Fibroblast of skin of back (primary cell): ENCODE results near the gene CERS6.

Experiments
- DNase-seq: peaks from one replicate; pipeline ENCODE4 v3.0.0-alpha.2; 2013

CERS6 gene

DNA sequence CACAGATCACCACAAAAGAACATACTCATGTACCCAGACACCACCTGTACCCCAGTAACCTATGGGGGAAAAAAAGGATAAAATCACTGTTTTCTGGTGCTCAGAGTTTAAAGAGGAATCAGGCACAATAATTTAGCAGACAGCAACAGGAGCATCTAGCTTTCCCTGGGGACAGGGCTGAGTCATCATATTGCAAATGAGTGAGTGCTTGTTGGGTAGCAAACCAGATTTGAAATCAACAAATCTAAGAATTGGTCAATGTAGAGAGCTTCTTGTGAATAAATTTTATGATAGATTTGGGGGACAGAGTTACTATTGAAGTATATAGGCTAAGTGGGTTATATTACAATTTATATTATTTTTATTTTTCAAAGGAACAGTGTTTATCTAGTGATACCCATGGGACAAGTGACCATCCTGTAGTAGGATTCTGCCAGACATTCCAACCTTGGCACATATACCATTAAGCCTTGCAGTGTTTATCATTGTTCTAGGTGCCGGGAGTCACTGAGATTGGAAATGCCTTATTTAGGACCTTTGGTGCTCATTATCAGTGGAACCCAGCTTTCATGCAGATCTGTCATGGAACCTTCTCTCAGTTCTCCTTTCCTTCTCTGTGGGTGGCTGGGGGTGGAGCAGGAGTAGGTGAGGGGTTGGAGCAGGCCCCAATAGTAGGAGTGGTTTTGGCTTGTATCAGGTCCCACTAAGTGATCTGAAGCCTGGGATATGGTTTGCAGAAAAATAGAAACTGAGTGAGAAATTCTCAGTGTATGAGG is 117.2 kb downstream of the CERS6 start:
- DNase-seq, result peak; percentile 69

DNA sequence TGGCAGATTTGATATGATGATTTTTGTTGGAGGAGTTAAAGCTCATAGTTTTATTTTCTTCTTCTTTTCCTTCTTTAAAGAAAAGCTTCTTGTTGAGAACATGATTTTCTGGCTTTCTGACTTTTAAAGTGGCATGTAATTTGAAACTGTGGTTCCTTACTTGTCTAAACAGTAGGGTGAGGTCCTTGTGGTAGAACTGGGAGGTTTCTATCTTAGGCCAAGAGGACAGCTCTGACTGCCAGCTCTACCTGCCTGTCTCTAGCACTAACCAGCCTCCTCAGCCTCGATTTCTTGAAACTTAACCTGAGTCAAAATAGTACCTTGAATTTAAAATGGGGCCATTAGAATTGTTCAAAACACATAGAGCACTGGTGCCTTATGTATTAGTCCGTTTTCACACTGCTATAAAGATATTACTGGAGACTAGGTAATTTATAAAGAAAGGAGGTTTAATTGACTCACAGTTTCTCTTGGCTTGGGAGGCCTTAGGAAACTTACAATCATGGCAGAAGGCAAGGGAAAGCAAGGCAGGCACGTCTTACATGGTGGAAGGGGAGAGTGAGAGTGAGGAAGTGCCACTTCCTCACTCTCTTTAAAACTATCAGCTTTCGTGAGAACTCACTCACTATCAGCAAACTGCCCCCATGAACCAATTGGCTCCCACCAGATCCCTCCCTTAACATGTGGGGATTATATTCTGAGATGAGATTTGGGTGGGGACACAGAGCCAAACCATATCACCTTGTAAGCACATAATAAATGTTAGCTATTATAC is 119.0 kb downstream of the CERS6 start:
- no peak for DNase-seq

DNA sequence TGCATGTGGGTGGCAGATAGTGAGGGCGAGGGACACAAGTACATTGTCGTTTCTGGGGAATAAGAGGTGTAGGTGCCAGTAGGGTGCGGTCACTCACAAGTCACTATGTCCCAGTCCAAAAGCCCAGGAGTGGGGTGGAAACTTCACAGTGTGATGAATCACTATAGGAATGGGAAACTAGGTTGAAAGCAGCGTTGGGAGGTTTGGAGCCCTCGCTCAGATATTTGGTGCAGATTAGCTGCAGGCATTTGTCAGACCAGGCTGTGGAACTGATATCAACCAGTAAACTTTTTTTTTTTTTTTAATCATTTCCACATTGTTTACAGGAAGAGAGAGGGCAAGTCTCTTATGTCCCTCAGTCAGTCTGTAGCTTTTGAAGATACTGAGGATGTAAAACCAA is 121.8 kb downstream of the CERS6 start:
- DNase-seq, result no peak

DNA sequence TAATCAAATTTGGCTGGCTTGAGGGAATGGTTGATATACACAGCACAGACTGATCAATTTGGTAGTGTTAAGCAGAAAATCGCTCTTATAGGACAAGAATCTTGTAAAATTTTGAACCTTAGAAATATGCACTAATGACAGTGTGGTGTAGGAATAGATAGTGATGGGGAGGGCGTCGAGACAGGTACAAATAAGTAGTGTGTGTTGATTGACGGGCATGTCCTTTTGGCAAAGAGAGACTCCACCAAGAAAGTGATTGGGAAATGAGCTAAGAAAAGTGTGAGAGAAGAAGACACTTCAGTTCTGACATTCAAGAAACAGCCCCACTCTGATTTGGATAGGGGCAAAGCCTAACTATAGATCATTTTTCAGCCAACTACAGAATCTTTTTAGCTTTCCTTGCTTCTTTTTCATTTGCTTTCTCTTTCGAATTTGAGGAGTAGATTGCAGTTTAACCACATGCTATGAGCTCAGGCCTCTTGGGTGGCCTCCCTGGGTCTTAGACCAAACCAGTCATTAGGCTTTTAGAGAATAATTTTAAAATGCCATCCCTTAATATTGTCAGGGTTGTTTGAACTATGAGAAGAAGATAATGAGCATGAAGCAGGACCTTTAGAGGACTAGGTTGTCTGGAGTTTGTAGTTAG is 127.1 kb downstream of the CERS6 start:
- peak; percentile 20 for DNase-seq

DNA sequence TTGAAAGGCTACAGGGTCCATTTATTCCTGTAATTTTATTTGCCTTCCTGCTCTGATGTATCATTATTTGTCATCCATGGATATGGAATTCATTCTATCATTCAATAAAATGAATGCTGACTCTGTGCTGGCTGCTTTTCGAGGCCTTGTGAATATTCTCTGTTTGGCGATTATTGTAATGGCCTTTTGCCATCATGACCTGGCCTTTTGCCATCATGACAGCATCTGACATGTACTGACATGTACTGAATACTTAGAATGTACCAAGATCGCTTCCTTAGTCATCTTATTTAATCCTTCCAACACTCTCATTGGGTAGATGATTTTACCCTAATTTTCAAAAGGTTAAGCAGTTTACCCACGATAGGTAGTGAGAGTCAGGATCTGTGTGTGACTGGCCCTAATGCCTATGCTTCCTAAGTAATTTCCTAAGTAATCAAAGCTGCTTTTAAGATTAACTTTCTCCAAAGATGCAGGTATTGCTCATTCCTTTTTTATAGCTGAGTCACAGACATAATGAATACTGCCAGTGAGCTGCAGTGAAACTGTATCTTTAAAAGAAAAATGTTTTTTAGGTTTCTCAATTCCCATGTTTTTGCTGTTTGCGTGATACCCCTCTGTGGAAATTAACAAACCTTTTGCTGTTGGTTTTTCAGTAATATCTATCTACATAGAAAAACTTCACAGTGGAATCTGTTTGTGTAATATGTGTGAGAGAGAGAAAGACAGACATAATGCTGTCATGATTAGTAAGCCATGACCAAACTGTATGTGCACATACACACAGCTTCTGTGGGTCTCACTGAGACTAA is 127.8 kb downstream of the CERS6 start:
- peak; percentile 35 for DNase-seq

DNA sequence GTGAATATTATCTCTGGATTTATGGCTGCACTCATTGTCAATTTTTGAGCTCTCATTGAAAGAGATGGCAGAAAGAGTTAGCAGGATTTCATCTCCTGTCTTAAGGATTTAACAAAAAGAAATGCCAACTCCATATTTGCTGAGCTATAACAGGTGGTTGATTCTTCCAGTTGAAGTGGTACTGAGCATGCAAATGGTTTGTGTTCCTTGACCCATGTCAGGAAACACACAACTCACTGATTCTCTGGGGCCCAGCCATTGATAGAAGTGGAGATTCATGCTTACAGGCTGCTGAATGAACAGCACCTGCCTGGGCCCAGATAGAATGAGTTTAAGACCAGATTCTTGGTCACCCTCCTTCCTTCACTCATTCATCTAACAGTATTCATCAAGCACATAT is 128.8 kb downstream of the CERS6 start:
- DNase-seq, result no peak

DNA sequence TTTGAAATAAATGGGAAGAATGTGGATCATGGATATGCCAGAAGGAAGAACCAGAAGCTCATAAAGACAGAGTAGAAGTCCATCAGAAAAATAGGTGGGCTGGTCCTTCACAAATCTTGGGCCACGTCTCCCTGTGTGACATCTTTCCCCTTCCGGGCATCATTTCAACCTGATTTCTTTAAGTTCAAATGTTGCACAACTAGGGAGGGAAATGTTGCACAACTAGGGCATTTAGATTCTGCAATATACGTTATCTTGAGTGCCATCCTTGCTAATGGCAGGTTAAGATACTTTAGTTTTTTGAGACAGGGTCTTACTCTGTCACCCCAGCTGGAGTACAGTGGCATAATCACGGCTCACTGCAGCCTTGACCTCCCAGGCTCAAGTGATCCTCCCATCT is 129.6 kb downstream of the CERS6 start:
- no peak for DNase-seq

DNA sequence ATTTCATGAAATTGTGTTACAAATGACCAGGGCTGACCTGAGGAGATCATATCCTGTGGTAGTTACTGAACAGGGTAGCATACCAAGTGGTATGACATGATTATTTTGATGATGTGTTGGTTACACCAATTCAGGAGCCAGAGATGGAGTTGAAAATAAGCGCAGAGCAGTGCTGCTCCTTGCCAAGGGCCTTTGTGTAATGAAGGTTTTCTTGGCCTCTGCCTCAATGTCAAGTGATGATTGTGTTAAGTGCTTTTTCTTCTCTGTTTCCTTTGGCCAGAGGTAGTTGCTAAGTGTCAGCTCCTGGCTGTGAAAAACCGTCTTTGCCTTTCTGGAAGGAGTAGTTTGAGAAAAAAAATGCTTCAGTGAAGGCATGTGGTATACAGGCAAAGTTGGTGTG is 131.2 kb downstream of the CERS6 start:
- no peak for DNase-seq

DNA sequence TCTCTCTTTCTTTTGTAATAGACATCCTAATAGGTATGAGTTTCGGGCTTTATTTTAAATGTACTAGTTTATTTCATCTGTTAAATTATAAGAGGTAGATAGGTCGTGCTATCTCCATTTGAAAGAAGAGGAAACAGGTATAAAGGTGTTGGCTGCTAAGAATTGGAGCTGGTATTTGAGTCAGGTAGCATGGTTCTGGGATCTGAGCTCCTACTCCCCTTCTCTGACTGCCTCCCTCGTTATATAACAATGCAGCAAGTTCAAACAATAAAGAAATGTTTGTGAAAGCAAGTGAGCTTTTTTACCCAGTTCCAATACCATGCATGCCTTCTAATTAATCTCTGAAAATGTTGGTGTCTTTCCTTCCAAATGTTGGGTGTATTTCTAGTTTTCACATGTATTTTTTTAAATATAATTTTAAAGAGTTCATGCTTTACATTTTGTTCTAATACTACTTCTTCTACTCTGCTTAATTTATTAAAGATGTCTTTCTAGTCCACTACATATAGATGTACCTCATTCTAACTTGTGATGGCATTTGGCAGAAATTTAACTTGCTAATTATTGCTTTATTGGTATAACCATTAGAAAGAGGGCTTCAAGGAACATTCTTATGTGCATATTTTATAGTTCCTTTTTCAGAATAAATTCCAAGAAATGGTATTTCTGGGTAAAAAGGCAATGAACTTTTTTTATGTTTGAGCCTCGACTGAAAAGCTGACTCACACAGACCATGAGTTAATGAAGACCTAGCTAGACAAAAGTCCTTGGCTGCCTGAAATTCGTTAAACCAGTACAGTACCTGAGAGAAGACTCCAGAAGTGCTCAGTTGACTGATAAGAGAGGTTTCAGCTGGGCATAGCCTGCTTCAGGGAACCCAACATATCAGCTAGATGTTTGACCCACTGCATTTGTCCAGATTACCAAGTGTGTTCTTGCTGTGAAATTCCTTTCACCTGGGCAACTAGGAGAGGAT is 133.5 kb downstream of the CERS6 start:
- no peak for DNase-seq

DNA sequence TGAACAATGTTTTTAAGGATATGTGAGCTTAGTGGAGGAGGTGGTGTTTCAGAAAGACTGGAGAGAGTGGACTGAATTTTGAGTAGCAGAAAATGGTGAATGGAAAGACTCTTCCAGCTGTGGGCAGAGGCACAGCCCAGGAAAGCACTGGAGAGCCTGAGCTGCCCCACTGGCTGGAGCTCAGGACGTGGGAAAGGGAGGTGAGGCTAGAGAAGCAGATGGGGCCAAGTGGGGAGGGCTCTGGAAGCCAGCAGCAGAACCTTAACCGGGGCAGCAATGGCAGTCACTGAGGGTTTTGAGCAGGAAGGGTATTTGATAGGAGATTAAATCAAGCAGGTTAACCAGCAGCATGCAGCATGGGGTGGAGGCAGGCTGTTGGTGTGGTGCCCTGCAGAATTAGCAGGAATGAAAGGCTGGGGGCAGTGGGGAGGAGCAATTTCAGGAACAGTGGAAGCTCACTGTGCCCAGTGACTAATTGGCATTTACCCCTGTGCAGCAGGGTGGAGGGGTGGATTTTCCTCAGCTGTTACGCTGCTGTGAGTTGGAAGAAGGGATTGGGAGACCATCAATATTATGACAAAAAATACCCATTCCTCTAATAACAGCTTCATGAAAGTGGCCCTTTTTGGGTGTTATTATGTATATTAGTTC is 136.2 kb downstream of the CERS6 start:
- no peak for DNase-seq

DNA sequence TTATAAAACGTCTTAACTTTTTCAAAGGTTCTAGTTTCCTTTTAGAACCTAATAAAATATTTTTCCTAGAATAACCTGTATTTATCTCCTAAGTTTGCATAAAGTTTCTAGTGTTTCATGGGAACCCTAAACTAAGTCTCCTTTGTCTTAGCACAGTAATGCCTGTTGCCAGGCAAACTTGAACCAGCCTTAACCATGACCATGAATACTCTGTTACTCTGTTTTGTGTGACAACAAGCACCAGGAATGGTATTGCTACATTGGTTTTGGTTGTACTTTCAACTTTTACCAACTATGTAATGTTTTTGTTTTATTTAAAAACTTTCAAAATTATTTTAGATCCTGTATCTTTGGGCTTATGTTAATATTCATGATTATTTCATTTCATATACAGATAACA is 137.6 kb downstream of the CERS6 start:
- DNase-seq, result no peak

DNA sequence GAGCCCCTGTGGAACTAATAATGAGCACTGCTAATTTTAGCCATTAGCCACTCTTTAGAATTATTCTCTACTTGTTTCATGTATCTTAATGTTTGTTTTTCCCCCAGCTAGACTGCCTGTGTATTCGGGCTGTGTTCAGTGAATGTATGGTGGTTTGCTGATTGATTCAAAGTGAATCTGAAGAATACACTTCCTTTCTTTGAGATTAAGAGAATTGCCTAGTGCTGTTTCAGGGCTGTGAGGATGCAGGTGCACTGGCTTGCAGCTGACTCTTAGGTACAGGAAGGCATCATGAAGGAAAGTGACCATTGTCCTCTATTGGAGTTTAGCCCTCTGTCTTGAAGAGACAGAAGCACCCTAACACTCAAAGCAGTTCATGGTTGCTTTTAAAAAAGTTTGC is 138.7 kb downstream of the CERS6 start:
- DNase-seq, result no peak

DNA sequence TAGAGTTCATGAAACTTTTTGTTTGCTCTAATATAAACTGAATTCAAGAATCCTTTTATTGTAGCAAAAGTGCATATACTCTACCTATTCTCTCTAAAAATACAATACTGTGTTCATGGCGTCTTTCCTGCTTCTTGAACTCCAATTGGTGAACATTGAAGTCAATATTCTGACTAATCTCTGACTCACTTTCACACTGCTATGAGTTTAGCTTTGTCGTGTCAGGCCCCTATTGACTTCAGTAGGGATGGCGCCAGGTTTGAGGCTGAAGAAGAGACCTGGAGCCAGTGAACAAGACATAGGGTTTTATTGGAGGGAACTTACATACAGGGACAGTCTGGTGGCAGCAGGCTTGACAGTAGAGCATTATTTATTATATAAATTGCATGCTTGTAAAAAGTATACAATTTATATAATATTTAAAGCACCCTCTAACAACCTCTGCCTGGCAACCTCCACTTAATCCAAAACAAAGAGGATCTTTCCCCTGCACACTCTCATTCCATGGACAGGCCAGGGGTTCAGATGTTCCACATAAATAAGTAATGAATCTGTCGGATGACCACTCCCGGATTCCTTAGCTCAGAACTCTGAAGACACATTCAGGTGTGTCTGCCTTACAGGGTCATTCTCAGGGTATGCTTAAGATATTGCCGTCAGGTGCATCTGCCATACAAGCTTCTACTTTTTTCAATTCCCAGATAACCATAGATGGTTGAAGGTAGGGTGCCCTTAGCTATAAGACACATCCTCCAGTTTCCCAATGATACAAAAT is 141.0 kb downstream of the CERS6 start:
- peak; percentile 14 for DNase-seq

DNA sequence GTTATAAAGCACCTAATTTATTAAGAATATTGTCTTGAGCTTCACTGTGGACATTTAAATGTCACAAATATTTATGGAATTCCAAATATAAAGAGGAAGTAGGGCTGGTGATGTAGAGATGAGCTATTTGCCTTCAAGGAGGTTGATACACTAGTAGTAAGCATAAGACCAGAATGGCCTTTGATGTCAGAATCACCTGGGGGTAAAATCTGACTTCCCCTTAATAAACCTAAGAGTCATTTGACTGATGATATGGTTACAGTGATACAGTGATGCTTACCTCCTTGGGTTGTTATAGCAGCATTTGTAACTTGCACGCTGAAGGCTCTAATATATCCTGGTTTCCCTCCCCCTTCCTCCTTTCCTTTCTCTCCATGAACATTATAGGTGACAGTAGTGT is 143.7 kb downstream of the CERS6 start:
- no peak for DNase-seq

DNA sequence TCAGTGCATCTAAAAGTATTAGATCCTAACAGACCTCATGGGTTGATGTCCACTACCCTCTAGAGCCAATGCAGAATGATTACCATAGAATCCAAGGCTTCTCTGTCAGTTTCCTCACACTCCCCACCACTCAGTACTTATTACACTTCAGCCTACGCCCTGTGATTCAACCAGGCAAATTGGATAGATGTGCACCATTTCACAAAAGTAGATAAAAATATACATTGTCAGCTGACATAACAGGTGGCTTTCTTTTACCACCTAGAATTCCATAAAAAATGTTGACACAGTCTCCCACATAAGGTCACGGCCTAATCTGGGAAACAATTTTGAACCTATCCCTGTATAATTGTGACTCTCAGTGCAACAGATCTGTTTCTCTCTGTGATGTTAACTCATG is 144.9 kb downstream of the CERS6 start:
- DNase-seq, result no peak

DNA sequence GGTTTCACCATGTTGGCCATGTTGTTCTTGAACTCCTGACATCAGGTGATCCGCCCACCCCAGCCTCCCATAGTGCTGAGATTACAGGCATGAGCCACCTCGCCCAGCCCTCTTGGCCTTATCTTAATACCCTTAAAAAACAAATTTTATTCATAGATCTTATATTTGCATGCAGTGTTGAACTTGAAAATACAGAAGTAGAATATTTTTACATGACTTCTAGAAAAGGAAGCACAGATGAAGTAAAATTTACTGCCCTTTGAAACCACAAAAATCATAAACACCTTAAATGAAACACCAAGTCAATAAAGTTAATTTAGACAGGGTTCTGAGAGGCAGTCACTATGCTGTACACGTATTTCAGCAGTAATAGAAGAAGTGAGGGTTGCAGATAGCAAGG is 145.7 kb downstream of the CERS6 start:
- DNase-seq, result no peak

DNA sequence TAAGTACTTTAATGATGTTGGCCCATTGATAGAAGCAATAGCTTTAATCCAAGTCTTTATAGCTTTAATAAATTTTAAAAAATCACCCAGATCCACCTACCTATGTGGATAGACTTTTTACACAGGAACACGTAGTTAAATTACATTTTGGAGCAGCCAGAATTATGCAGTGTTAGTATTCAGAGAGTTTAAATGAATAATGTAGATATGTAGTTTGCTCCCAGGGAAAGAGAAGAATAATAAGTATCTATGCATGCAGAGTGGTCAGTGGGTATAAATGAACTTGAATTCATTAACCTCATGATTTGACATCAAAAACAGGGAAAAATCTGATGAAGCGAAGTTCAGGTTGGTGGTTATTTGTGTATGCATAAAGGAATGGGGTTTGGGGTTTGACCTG is 146.3 kb downstream of the CERS6 start:
- no peak for DNase-seq

DNA sequence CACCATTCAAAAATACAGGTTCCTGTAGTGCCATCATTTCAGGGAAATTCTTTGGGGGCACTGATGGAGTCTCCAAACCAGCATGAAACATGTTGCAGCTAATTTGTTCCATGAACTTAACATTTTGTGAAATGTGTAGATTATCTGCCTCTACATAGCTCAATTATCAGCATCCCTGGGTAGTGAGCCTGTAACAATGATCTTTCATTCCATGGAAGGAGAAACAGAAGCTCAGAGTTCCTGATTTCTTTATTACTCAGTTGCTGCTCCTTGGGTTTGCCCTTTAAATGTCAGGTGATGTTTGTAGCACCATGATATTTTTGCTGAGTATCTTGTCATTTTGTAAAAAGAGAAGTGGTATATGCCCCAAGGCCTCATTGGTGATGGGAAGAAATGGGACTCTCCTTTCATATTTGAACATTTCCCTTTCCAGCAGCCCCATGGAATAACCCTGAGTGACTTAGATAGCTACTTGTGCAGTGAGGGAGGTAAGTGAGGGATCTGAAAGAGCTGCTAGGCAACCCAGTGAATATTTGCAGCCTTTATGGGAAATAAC is 146.9 kb downstream of the CERS6 start:
- DNase-seq, result no peak

DNA sequence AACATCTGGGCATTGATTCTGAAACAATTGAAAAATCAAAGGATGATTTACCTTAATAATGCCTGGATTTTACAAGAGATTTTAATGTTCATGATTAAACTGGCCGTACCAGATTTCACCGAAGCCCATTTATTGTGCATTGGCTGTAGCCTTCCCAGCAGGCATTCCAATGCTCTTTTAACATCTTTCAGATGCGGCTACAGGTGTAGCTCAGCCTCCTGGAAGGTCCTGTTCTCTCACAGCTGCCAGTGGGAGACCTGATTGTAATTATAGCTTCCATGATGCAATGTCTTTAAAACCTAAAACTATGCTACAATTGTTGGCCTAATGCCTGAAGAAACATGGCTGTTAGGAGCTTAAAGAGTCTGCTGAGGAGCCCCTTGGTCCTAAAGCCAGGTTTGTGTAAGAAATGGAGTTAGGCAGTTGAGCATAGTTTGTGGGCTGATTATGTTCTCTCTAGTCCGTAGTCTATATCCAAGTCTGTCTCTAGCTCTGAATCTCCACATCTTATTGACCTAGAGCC is 147.4 kb downstream of the CERS6 start:
- peak; percentile 30 for DNase-seq

DNA sequence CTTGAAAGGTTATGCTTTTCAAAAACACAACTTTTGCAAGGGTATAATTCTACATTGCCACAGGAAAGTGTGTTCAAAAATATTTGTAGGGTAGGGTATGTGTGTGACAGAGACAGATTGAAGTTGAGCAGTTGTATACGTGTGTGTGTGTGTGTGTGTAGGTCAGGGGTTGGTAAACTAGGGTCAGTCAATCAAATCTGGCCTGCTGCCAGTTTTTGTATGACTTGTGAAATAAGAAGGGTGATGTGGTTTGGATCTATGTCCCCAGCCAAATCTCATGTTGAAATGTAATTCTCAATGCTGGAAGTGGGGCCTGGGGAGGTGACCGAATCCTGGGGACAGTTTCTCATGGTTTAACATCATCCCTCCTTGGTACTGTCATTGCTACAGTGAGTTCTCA is 148.2 kb downstream of the CERS6 start:
- DNase-seq, result no peak
